ENCODE measurements around the gene USP22. TPM values are rescaled to one million over a fixed set of nuclear protein-coding genes. Genes with fewer than 3 reads are reported as not detected.
A peak's percentile ranks its signal among the peaks of the same experiment; 100 is the strongest.

USP22 gene
- total and polyA plus RNA-seq, 2 donors (not counting 3 experiments of a cell fraction or from before 2014, with no cell fraction given): 204 to 260 TPM

- H3K27me3 ChIP-seq (ENCODE audit: control insufficient read depth in 2 of 2, insufficient read depth in 2 of 2, low read length in 2 of 2): peaks cover 4 to 11% of the 10 kb centered on the region in 2 experiments
- no peak overlapping the region for H3K4me2 ChIP-seq (ENCODE audit: insufficient read depth, low read length)
- no peaks in the 10 kb centered on the region for H3K9me3 ChIP-seq (replicated peaks; ENCODE audit: control insufficient read depth, insufficient read depth, low read length)
- TF ChIP-seq, protein P1, sequence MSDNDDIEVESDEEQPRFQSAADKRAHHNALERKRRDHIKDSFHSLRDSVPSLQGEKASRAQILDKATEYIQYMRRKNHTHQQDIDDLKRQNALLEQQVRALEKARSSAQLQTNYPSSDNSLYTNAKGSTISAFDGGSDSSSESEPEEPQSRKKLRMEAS (IDR thresholded peaks at IDR 0.05; ENCODE audit: insufficient read depth, insufficient read length): no peak
- no peak for TF ChIP-seq POLR2AphosphoS5 (IDR thresholded peaks at IDR 0.05; ENCODE audit: insufficient read depth, low read depth, low read length)
- no peak for TF ChIP-seq MYC (IDR thresholded peaks at IDR 0.05; ENCODE audit: low read depth, low read length)
- TF ChIP-seq GATA2 (IDR thresholded peaks at IDR 0.05; ENCODE audit: insufficient read depth, insufficient read length, low read depth, low read length): no peak
- TF ChIP-seq EZH2 (IDR thresholded peaks at IDR 0.05; ENCODE audit: borderline replicate concordance, low read depth, low read length, severe bottlenecking): no peak
- TF ChIP-seq FOS (IDR thresholded peaks at IDR 0.05; ENCODE audit: borderline replicate concordance, insufficient read depth, low read length): no peak
- TF ChIP-seq, protein P2, sequence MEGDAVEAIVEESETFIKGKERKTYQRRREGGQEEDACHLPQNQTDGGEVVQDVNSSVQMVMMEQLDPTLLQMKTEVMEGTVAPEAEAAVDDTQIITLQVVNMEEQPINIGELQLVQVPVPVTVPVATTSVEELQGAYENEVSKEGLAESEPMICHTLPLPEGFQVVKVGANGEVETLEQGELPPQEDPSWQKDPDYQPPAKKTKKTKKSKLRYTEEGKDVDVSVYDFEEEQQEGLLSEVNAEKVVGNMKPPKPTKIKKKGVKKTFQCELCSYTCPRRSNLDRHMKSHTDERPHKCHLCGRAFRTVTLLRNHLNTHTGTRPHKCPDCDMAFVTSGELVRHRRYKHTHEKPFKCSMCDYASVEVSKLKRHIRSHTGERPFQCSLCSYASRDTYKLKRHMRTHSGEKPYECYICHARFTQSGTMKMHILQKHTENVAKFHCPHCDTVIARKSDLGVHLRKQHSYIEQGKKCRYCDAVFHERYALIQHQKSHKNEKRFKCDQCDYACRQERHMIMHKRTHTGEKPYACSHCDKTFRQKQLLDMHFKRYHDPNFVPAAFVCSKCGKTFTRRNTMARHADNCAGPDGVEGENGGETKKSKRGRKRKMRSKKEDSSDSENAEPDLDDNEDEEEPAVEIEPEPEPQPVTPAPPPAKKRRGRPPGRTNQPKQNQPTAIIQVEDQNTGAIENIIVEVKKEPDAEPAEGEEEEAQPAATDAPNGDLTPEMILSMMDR (IDR thresholded peaks at IDR 0.05; ENCODE audit: extremely low read depth in 1 of 2, insufficient read depth in 1 of 2, low read depth in 1 of 2, low read length in 2 of 2): no peak
- no peaks in the 10 kb centered on the region for H4K20me1 ChIP-seq (replicated peaks; ENCODE audit: control insufficient read depth, extremely low read depth, insufficient read depth, low read length)
- CTCF ChIA-PET: interaction anchor here (0.7 to 1.2 kb wide), 2 partner anchors 18 to 276 kb away, joined by 3 read pairs; no protein-coding TSS in a partner anchor
- no peak overlapping the region for H3K4me3 ChIP-seq (replicated peaks in 1 of 3; ENCODE audit: insufficient read depth in 1 of 3, low read depth in 1 of 3, low read length in 3 of 3)
- no peaks in the 10 kb centered on the region for H3K36me3 ChIP-seq (ENCODE audit: control insufficient read depth in 2 of 2, extremely low read depth in 1 of 2, insufficient read depth in 2 of 2, low read length in 2 of 2)
- FAIRE-seq (no peak), DNase-seq (ENCODE audit: low read depth, low spot score) (peak; percentile 21)
- no peak overlapping the region for H3K27ac ChIP-seq (ENCODE audit: insufficient read depth, low read depth, low read length)
- no TSS peak for BruUV-seq (replicated peaks)
- H3K9me1 ChIP-seq (replicated peaks; ENCODE audit: control insufficient read depth, extremely low read depth, insufficient read depth, low read length): no peaks in the 10 kb centered on the region
- intact Hi-C loops (cut with micrococcal nuclease) (no loop called here), dilution Hi-C loops (cut with MboI; ENCODE audit: extremely low pct_ligation_motif_present, low sequenced_read_pairs) (no loop called here)
- no peaks in the 10 kb centered on the region for H3K79me2 ChIP-seq (ENCODE audit: control insufficient read depth, insufficient read depth, low read length)
- no peak overlapping the region for H3K9ac ChIP-seq (replicated peaks; ENCODE audit: extremely low read depth, insufficient read depth, low read length)
- no peak overlapping the region for H2AFZ ChIP-seq (ENCODE audit: low read depth, low read length)
- no peaks in the 10 kb centered on the region for H3K4me1 ChIP-seq (ENCODE audit: control insufficient read depth, extremely low read depth, insufficient read depth, low read length)
- POLR2A ChIA-PET: no interaction called here
Observed at GRCh38 chr17:21078016-21078780, 35.4 kb upstream of the USP22 start.
